ENCODE data around the gene DHX40.
"Not testable (repeated sequence)": the region's sequence is repeated elsewhere in the genome, so short reads cannot be mapped to it uniquely, and the experiment has no call there.

The DHX40 gene

GRCh38 chr17:59643159-59644140, 78.0 kb downstream of the DHX40 start:
- in situ Hi-C loops (cut with MboI; ENCODE audit: low sequenced_read_pairs, unreplicated experiment), result no loop called here
- no peak for TF ChIP-seq CTCF (IDR thresholded peaks at IDR 0.05; ENCODE audit: borderline replicate concordance, control extremely low read depth, extremely low read depth, insufficient read depth, missing control alignments)
- no peak for DNase-seq (ENCODE audit: low spot score)

DNA sequence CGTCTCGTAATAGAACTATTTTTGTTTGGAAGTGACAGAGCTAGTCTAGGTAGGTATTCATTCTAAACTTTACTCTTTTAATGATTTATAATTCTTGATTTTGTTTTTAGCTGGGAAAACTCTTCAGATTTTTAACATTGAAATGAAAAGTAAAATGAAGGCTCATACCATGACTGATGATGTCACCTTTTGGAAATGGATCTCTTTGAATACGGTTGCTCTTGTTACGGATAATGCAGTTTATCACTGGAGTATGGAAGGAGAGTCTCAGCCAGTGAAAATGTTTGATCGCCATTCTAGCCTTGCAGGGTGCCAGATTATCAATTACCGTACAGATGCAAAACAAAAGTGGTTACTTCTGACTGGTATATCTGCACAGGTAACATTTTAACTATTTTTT, 81.9 kb downstream of the DHX40 start:
- DNase-seq (ENCODE audit: low spot score), result no peak
- no peak for TF ChIP-seq CTCF (IDR thresholded peaks at IDR 0.05; ENCODE audit: borderline replicate concordance, control extremely low read depth, extremely low read depth, insufficient read depth, missing control alignments)
- in situ Hi-C loops (cut with MboI; ENCODE audit: low sequenced_read_pairs, unreplicated experiment), result no loop called here

- no peak for TF ChIP-seq CTCF (IDR thresholded peaks at IDR 0.05; ENCODE audit: borderline replicate concordance, control extremely low read depth, extremely low read depth, insufficient read depth, missing control alignments)
- DNase-seq (ENCODE audit: low spot score), result no peak
- in situ Hi-C loops (cut with MboI; ENCODE audit: low sequenced_read_pairs, unreplicated experiment), result no loop called here
Measured at GRCh38 chr17:59649886-59650285, 84.5 kb downstream of the DHX40 start.

DNA sequence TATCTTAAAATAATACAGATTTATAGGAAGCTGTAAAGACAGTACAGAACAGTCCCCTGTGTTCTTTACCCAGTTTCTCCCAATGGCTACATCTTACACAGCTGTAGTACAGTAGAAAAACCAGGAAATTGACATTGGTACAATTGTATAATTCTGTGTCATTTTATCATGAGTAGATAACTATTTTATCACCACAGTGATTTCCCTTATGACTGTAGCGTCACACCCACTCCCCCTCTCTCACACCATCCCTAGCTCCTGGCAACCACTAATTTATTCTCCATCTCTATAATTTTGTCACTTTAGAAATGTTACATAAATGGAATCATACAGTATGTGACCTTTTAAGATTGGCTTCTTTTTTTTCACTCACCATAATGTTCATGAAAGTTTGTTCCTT, 85.2 kb downstream of the DHX40 start:
- TF ChIP-seq CTCF (IDR thresholded peaks at IDR 0.05; ENCODE audit: borderline replicate concordance, control extremely low read depth, extremely low read depth, insufficient read depth, missing control alignments), result no peak
- in situ Hi-C loops (cut with MboI; ENCODE audit: low sequenced_read_pairs, unreplicated experiment), result no loop called here
- no peak for DNase-seq (ENCODE audit: low spot score)

- no peak for TF ChIP-seq CTCF (IDR thresholded peaks at IDR 0.05; ENCODE audit: borderline replicate concordance, control extremely low read depth, extremely low read depth, insufficient read depth, missing control alignments)
- in situ Hi-C loops (cut with MboI; ENCODE audit: low sequenced_read_pairs, unreplicated experiment), result no loop called here
- no peak for DNase-seq (ENCODE audit: low spot score)
Measured at GRCh38 chr17:59651346-59651745, 85.9 kb downstream of the DHX40 start.

- DNase-seq (ENCODE audit: low spot score), result no peak
- TF ChIP-seq CTCF (IDR thresholded peaks at IDR 0.05; ENCODE audit: borderline replicate concordance, control extremely low read depth, extremely low read depth, insufficient read depth, missing control alignments), result no peak
- in situ Hi-C loops (cut with MboI; ENCODE audit: low sequenced_read_pairs, unreplicated experiment), result no loop called here
Measured at GRCh38 chr17:59652119-59652518, 86.7 kb downstream of the DHX40 start.

- in situ Hi-C loops (cut with MboI; ENCODE audit: low sequenced_read_pairs, unreplicated experiment); DNase-seq (ENCODE audit: low spot score): not testable (repeated sequence)
Measured at GRCh38 chr17:59656624-59657023, 91.2 kb downstream of the DHX40 start.
